Stimulated activated naive CD4-positive, alpha-beta T cell (primary cell): ENCODE measurements around the gene NEXN.
"Not testable (repeated sequence)": the region's sequence is repeated elsewhere in the genome, so short reads cannot be mapped to it uniquely, and the experiment has no call there.

Source experiments
- DNase-seq, 6 experiments: peaks; one replicate each; lab custom pipeline; 2025; lab: John Stamatoyannopoulos, UW

Gene NEXN

DNA sequence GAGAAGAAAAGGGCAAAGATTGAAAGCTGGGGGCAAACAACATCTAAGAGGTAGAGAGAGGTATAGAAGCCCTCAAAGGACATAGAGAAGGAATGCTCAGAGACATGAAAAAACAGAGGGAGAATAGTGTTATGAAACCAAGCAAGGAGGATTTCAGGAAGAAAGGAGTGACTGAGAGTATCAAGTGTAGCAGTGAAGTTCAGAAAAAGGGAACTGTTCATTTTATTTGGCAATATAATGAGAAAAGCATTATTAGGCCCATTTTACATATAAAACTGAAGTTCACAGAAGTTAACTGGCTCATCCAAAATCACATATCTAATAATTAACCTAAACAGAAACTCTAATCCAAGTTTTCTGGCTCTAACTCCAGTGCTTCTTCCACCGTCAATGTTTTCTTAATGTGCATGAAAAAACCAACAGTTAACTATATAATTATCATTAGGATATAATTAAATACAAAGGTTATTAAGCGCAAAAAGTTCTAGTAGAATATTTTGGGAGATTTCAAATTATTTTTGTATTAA is 17.7 kb downstream of the NEXN start:
- DNase-seq, result no peak

- no peak for DNase-seq
These were observed 18.2 kb downstream of the NEXN start for GRCh38 chr1:77906624-77907023.

DNA sequence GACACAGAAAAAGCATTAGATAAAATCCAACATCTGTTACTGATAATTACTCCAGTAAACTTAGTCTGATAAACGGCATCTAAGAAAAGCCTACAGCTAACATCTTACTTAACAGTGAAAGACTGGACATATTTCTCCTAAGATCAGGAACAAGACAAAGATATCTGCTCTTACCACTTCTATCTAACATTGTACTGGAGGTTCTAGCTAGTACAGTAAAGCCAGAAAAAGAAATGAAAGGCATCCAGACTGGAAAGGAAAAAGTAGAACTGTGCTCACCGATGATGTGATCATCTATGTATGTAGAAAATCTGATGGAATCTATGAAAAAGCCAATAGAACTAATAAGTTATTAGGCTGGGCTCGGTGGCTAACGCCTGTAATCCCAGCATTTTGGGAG is 21.7 kb downstream of the NEXN start:
- DNase-seq, result no peak

DNA sequence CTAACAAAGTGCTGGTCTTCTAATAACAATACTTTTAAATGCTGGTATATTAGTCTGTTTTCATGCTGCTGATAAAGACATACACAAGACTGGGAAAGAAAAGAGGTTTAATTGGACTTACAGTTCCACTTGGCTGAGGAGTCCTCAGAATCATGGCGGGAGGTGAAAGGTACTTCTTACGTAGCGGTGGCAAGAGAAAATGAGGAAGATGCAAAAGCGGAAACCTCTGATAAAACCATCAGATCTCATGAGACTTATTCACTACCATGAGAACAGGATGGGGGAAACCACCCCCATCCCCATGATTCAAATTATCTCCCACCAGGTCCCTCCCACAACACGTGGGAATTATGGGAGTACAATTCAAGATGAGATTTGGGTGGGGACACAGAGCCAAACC is 30.5 kb downstream of the NEXN start:
- DNase-seq, result not testable (repeated sequence)

GRCh38 chr1:77925518-77925917 is 37.1 kb downstream of the NEXN start:
- DNase-seq, result no peak

- DNase-seq, result no peak
These were observed 37.5 kb downstream of the NEXN start for GRCh38 chr1:77925956-77926355.

DNA sequence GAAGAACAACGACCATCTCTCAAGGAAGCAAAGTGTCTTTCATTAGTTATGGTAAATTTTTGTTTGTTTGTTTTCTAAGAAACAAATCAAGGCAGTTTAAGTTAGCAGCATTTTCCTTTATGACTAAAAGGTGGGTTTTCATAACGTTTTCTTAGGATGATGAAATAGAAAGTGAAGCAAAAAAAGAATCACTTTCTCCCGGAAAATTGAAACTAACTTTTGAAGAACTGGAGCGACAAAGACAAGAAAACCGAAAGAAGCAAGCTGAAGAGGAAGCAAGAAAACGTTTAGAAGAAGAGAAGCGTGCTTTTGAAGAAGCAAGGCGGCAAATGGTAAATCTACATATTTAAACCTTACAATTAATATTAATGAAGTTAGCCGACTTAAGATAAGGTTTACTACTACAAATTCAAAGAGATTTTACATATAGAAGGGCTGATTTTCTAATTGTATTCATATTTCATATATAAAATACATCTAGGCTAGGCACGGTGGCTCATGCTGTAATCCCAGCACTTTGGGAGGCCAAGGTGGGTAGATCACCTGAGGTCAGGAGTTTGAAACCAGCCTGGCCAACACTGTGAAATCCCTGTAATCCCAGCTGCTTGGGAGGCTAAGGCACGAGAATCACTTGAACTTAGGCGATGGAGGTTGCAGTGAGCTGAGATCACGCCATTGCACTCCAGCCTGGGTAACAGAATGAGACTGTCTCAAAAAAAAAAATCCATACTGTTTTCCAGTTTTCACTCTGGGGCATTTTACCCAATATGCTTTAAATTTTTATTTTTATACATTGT is 38.3 kb downstream of the NEXN start:
- no peak for DNase-seq

GRCh38 chr1:77927414-77927813 is 39.0 kb downstream of the NEXN start:
- no peak for DNase-seq

DNA sequence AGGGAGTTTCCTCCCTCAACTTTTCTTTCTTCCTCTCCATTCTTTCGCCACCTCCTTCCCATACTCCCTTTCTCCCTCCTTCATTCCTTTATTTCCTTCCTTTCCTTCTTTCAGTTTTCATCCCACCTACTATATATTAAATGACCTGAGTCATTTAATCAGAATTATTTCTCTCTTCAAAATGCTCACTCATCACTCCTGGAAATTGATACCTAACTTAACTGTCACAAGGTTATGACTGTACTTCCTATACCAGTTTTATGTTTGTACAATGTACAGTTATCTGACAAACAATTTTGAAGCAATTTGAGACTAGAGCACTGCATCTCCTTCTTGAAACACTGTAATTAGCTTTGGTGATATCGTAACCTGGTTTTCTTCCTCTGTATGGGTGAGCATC is 41.4 kb downstream of the NEXN start:
- no peak for DNase-seq

DNA sequence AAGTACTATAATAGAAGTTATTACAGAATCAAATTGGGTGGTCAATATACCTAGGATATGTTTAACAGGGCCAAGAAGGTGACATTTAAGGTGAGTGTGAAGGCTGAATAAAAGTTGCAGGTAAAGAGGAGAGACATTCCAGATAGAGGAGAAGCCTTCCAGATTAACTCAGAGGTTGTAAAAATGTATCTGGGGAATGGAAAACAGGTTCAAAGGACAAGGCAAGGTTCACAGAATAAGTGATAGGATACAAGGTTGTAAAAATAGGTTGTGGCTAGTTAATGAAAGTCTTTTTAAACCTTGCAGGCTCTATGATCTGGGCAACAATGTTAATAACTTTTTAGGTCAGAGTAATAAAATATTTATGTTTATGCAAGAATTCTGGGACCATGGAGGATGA is 50.2 kb downstream of the NEXN start:
- DNase-seq, result no peak

DNA sequence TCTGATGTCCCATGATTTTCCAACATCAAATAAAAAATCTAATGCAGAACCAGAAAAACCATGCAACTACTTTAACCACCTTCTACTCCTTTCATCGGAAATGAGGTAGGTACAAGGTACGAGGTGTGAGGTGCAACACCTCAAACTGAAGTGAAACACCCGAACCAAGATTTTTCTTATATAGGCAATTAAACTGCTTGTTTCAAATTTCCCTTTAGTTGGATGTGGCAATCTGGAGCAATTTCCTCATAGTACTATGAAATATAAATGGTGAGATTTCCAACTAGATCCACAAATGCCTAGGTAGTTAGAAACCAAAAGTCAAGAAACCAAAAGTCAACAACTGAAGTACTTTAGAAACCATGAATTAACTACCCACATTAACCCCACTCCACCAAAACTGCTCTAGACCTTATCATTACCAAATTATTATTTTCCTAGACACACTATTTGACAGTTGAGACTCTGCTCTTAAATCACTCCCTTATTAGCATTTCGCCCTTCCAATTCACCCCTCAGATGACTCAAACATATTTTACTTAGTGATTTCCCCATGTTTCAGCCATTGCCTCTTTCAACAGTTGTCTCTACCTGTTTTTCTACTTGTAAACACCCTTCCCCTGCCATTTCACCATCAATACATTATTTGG is 52.6 kb downstream of the NEXN start:
- DNase-seq, result no peak

DNA sequence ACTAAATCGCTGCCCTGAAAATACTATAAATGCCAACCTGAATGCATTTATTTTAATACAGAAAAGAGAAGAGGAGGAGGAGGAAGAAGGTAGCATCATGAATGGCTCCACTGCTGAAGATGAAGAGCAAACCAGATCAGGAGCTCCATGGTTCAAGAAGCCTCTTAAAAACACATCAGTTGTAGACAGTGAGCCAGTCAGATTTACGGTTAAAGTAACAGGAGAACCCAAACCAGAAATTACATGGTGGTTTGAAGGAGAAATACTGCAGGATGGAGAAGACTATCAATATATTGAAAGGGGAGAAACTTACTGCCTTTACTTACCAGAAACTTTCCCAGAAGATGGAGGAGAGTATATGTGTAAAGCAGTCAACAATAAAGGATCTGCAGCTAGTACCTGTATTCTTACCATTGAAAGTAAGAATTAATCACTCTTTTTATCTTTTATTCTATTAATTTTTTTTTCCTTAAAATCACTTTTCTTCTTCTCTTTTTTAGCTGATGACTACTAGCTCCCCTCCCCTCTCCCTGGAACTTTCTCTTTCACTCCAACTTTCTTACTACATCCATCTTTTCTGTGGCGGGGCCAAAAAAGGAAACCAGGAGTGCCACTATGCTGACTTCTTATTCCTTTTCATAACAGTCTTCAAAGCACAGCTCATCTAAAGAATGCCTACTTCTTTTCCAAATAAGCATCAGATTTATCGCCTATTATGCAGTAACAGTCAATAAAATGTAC is 54.1 kb downstream of the NEXN start:
- DNase-seq, result no peak

- no peak for DNase-seq
These were observed 56.9 kb downstream of the NEXN start for GRCh38 chr1:77945345-77945744.

DNA sequence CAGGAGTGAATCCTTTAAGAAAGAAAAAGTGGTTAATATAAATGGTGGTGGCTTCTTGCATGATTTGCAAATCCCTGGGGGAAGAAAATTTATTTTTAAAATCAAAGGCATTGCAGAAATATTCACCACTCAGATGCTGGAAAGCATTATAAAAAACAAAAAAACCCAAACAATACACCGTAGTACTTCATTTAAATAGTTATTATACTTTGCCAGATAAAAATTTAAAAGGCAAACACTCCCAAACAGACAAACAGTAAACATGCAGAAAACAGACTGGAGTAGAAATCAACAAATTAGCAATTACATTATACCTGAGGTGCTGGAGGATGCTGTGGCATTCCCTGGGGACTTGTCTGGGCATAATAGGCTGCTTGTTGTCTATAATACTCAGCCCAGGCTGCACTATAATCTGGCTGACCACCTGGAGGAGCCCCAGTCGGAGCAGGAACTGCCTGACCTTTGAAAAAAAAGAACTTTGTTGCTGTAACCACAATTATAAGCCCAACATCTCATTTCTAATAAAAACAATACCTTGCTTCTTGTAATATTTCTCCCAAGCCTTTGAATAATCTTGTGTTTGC is 60.5 kb downstream of the NEXN start:
- no peak for DNase-seq

DNA sequence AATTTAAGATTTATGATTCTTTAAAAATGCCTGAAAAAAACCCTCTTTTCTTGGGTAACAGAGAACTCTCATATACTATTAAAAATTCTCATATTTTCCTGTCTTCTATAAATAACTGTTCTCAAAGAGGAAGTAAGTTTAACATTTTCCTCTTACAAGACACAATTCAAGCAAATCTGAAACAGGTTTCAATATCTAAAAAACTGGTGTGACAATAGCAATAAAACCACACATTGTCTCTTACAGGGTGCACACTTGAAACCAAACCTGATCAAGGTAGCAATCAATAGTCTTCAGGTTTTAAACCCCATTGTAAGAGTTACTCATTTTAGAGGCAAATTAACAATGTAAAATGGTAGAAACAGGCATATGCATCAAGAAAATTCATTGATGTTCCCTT is 62.4 kb downstream of the NEXN start:
- DNase-seq, result no peak

- no peak for DNase-seq
These were observed 62.9 kb downstream of the NEXN start for GRCh38 chr1:77951328-77951727.

- DNase-seq, result no peak
These were observed 65.5 kb downstream of the NEXN start for GRCh38 chr1:77953907-77954306.

- no peak for DNase-seq
These were observed 66.1 kb downstream of the NEXN start for GRCh38 chr1:77954521-77954920.

DNA sequence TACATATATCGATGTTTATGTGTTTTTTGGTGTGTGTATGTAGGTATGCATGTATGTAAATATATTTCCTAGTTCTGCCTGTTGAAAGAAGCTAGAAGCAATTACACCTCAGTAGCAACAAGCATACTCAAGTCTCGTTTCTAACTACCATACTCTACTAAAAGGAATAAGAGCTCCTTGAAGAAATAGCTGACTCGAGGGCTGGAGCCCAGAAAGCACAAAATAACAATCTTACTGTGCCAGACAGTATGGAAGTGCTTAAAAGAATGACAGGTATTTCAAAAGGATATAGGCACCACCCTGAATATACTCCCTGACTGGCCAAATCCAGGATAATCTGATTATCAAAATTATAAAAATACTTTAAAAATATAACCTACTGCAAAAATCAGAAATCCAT is 67.3 kb downstream of the NEXN start:
- DNase-seq, result no peak

DNA sequence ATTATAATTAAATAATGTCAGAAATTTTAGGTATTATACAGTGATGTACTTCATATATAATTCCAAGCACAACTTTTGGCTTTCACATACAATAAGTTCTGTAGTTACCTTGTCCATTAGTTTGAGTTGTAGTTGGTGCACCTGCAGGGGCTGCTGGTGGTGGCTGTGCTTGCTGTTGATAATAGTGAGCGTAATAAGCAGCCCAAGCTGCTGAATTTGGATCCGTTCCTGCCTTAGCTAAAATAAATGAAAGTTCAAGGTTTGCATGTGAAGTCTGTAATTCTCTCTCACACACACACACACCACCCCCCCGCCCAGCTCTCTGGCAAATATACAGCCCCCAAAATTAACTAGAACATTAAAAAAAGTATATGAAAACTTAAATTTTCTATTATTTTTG is 68.0 kb downstream of the NEXN start:
- DNase-seq, result no peak

GRCh38 chr1:77958391-77958790 is 70.0 kb downstream of the NEXN start:
- DNase-seq, result no peak

DNA sequence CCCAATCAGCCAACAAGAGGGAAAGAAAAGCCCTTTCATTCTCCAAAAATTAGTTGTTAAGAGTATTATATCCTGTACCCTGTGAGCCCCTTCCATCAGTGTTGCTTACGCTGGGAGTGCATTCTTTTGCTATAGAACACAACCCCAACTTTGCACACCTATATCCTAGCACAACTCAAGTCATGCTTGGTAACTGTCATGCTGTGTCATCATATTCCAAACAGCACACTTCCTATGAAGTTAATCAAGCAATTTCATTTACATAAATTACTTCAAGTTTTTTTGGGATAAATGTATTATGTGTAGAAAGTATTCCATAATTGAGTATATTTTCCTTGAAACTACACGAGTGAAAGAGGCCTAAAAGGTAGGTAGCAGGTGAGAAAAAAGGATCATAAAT is 70.4 kb downstream of the NEXN start:
- DNase-seq, result no peak

GRCh38 chr1:77961392-77961791 is 73.0 kb downstream of the NEXN start:
- DNase-seq, result no peak
